ENCODE data around the gene F11R. TPM values are rescaled to one million over a fixed set of nuclear protein-coding genes. Genes with fewer than 3 reads are reported as not detected.

F11R gene
- total and polyA plus RNA-seq, 9 donors, result 14.8 to 68.5 (median 34.9) TPM

- DNase-seq, result peak; percentile 71 to 86 (median 78)
- Histone ChIP-seq H3K27ac (peak overlapping the region; percentile 61 to 69), H3K36me3 (no peaks in the 10 kb centered on the region), H3K9me3 (no peaks in the 10 kb centered on the region), H3K4me3 (no peak overlapping the region), H3K4me1 (ENCODE audit: insufficient read depth) (peaks cover 8% of the 10 kb centered on the region), H3K27me3 (no peaks in the 10 kb centered on the region)
- 39 to 60% (median 49%) methylated on average over 15 of the region's 15 CpGs for WGBS, 3 donors
- TF ChIP-seq, protein P1, sequence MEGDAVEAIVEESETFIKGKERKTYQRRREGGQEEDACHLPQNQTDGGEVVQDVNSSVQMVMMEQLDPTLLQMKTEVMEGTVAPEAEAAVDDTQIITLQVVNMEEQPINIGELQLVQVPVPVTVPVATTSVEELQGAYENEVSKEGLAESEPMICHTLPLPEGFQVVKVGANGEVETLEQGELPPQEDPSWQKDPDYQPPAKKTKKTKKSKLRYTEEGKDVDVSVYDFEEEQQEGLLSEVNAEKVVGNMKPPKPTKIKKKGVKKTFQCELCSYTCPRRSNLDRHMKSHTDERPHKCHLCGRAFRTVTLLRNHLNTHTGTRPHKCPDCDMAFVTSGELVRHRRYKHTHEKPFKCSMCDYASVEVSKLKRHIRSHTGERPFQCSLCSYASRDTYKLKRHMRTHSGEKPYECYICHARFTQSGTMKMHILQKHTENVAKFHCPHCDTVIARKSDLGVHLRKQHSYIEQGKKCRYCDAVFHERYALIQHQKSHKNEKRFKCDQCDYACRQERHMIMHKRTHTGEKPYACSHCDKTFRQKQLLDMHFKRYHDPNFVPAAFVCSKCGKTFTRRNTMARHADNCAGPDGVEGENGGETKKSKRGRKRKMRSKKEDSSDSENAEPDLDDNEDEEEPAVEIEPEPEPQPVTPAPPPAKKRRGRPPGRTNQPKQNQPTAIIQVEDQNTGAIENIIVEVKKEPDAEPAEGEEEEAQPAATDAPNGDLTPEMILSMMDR (IDR thresholded peaks at IDR 0.05), result no peak
- TF ChIP-seq EP300 (IDR thresholded peaks at IDR 0.05) (peak; percentile 52), POLR2A (IDR thresholded peaks at IDR 0.05) (peak; percentile 45)
- intact Hi-C loops (cut with DNase I), result no loop called here
These were observed 7.3 kb downstream of the F11R start for GRCh38 chr1:161013488-161014230.

GRCh38 chr1:161013131-161013487 is 7.8 kb downstream of the F11R start:
- intact Hi-C loops (cut with DNase I), result no loop called here
- Histone ChIP-seq H3K36me3 (no peaks in the 10 kb centered on the region), H3K4me3 (no peak overlapping the region), H3K27me3 (no peaks in the 10 kb centered on the region), H3K4me1 (ENCODE audit: insufficient read depth) (peaks cover 8% of the 10 kb centered on the region), H3K9me3 (no peaks in the 10 kb centered on the region), H3K27ac (peak overlapping the region; percentile 61 to 69)
- no peak for TF ChIP-seq POLR2A (IDR thresholded peaks at IDR 0.05)
- TF ChIP-seq EP300 (IDR thresholded peaks at IDR 0.05), result no peak
- TF ChIP-seq, protein P1 (IDR thresholded peaks at IDR 0.05), result no peak
- DNase-seq, result no peak

GRCh38 chr1:161012420-161012819 is 8.5 kb downstream of the F11R start:
- Histone ChIP-seq H3K4me1 (ENCODE audit: insufficient read depth) (peaks cover 8% of the 10 kb centered on the region), H3K36me3 (no peaks in the 10 kb centered on the region), H3K27me3 (no peaks in the 10 kb centered on the region), H3K4me3 (no peak overlapping the region), H3K9me3 (no peaks in the 10 kb centered on the region), H3K27ac (no peak overlapping the region)
- intact Hi-C loops (cut with DNase I), result no loop called here
- WGBS, 3 donors, result 92 to 95% (median 92%) methylated on average over 3 of the region's 3 CpGs
- TF ChIP-seq POLR2A (IDR thresholded peaks at IDR 0.05) (no peak), EP300 (IDR thresholded peaks at IDR 0.05) (no peak)
- TF ChIP-seq, protein P1 (IDR thresholded peaks at IDR 0.05), result no peak
- no peak for DNase-seq

DNA sequence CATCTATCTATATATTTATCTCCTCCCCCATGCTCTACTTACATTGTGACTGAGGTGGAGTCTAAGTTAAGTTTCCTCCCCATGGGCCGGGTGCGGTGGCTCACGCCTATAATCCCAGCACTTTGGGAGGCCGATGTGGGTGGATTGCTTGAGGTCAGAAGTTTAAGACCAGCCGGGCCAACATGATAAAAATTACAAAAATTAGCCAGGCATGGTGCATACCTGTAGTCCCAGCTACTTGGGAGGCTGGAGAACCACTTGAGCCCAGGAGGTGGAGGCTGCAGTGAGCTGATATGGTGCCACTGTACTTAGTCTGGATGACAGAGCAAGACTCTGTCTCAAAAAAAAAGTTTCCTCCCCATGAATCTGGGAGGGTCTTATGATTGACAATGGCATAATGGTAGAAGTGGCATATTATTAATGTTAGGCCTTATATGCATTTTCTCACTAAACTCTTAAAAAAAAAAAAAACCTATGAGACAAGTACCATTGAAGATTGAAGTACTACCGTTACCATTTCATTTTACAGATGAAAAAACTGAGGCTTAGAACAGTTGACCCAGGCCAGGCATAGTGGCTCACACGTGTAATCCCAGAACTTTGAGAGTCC is 11.2 kb downstream of the F11R start:
- no peaks in the 10 kb centered on the region for H3K9me3 ChIP-seq
- DNase-seq, result no peak
- peaks cover 8% of the 10 kb centered on the region for H3K4me1 ChIP-seq (ENCODE audit: insufficient read depth)
- H3K27ac ChIP-seq, result no peak overlapping the region
- no peaks in the 10 kb centered on the region for H3K36me3 ChIP-seq
- H3K4me3 ChIP-seq, result no peak overlapping the region
- TF ChIP-seq POLR2A (IDR thresholded peaks at IDR 0.05), result no peak
- no peak for TF ChIP-seq EP300 (IDR thresholded peaks at IDR 0.05)
- TF ChIP-seq, protein P1 (IDR thresholded peaks at IDR 0.05), result no peak
- H3K27me3 ChIP-seq, result no peaks in the 10 kb centered on the region
- intact Hi-C loops (cut with DNase I), result no loop called here
- WGBS, 3 donors, result 89 to 92% (median 91%) methylated on average over 7 of the region's 7 CpGs
